Mesothelial cell of epicardium (in vitro differentiated cells): Measurements from ENCODE around the gene C5orf24. TPM values are rescaled to one million over a fixed set of nuclear protein-coding genes. Genes with fewer than 3 reads are reported as not detected.

ENCODE experiments used
- DNase-seq, 2 experiments: peaks; one replicate each; pipeline ENCODE4 v3.0.0; 2021; ENCODE audit warnings: low spot score in 2 of 2; ENCODE audit not compliant: unreplicated experiment in 2 of 2
- H3K27ac Mint-ChIP-seq: 2 replicates; pipeline ENCODE4 v1.8.0; 2021; ENCODE audit warnings: mixed read lengths
- H3K27me3 Mint-ChIP-seq: 2 replicates; pipeline ENCODE4 v1.8.0; 2021; ENCODE audit warnings: low read depth, mixed read lengths
- H3K36me3 Mint-ChIP-seq: 2 replicates; pipeline ENCODE4 v1.8.0; 2021; ENCODE audit warnings: mixed read lengths
- H3K4me1 Mint-ChIP-seq: 2 replicates; pipeline ENCODE4 v1.8.0; 2021; ENCODE audit warnings: mixed read lengths
- H3K4me3 Mint-ChIP-seq: 2 replicates; pipeline ENCODE4 v1.8.0; 2021; ENCODE audit warnings: mild to moderate bottlenecking, moderate library complexity, mixed read lengths
- H3K9me3 Mint-ChIP-seq: 2 replicates; pipeline ENCODE4 v1.8.0; 2021; ENCODE audit warnings: mixed read lengths
- total RNA-seq: library from RNA; stranded (reverse); gene quantifications from 3 replicates; pipeline ENCODE4 v1.2.1, GENCODE V29; 2021
- TF ChIP-seq, protein P1 (sequence below): fragments of 200-600 bp; sonication (generic); IDR thresholded peaks from one replicate; pipeline ENCODE4 v1.5.0; 2021; ENCODE audit warnings: antibody characterized with exemption; ENCODE audit not compliant: unreplicated experiment

The C5orf24 gene
- total RNA-seq, 1 donor from 2014 or later, result 85.4 TPM

DNA sequence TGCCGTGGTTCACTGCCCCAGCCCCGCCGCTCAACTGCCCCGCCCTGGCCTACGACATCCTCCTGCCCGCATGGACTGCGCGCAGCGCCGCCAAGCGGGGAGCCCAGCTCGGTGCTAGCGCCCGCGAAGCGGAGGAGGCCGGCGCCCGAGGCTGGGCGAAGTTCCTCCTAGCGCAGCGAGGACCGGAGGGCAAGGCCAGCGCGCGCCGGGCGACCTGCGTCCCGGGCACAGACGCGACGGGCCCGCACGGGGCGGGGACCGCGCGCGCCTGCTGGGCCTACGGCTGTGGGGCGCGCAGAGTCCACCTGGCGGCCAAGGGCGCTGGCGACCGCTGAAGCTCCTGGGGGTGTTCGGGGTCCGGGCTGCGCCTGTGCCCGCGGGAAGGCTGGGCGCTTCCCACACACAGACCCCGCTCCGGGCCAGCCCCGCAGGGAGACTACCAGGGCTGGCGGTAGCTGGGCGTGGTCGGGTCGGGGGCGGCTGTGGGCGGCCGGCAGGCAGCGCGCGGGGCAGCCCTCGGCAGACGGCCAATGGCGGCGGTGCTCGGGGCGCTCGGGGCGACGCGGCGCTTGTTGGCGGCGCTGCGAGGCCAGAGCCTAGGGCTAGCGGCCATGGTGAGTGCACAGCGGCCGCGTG is 59.0 kb downstream of the C5orf24 start, which contains the start of gene PCBD2:
TSS of gene PCBD2 (plus strand) at position 522 of the 636 bp plus-strand sequence. CDS start at position 531, 9 bp downstream.
- Mint-ChIP-seq H3K4me1 (peaks cover 18% of the 10 kb centered on the region), H3K27me3 (no peaks in the 10 kb centered on the region), H3K4me3 (peak within 1 kb of the TSS; percentile 93), H3K36me3 (peaks cover 10% of the 10 kb centered on the region), H3K27ac (peak within 1 kb of the TSS; percentile 98), H3K9me3 (no peaks in the 10 kb centered on the region)
- DNase-seq, result peak; percentile 78 to 90
- TF ChIP-seq, protein P1, sequence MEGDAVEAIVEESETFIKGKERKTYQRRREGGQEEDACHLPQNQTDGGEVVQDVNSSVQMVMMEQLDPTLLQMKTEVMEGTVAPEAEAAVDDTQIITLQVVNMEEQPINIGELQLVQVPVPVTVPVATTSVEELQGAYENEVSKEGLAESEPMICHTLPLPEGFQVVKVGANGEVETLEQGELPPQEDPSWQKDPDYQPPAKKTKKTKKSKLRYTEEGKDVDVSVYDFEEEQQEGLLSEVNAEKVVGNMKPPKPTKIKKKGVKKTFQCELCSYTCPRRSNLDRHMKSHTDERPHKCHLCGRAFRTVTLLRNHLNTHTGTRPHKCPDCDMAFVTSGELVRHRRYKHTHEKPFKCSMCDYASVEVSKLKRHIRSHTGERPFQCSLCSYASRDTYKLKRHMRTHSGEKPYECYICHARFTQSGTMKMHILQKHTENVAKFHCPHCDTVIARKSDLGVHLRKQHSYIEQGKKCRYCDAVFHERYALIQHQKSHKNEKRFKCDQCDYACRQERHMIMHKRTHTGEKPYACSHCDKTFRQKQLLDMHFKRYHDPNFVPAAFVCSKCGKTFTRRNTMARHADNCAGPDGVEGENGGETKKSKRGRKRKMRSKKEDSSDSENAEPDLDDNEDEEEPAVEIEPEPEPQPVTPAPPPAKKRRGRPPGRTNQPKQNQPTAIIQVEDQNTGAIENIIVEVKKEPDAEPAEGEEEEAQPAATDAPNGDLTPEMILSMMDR, result peak; percentile 74

DNA sequence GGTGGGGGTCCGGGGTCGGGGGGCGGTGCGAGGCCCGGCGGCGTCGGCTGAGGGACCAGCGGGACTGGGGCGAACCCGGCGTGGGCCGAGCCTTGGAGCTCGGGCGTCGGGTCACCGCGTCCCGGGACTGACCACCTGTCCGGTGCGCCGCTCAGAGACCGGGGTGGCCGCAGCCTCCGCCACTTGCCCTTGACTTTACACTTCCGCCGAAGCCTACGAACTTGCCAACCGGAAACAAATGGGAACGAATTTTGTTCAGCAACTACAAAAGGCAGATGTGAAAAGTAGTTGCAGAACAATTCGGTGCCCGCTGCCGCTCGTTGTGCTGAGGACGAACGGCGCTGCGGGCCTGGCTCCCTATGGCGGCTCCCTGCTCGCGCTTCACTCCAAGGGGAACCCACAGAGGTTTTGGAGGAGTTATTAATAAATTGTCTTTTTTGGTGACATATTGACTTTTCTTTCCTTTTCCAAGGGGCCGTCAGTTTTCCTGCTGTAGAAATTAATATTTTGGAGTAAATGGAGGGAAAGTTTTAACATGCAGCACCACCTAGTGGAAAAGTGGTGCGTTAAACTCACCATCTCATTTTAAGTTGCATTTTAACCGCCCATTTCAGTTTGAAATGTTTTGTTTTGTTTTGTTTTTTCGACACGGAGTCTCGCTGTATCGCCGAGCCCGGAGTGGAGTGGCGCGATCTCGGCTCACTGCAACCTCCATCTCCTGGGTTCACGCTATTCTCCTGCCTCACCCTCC is 59.7 kb downstream of the C5orf24 start:
- H3K27me3 Mint-ChIP-seq, result no peaks in the 10 kb centered on the region
- H3K36me3 Mint-ChIP-seq, result peaks cover 6% of the 10 kb centered on the region
- TF ChIP-seq, protein P1, result peak; percentile 88

DNA sequence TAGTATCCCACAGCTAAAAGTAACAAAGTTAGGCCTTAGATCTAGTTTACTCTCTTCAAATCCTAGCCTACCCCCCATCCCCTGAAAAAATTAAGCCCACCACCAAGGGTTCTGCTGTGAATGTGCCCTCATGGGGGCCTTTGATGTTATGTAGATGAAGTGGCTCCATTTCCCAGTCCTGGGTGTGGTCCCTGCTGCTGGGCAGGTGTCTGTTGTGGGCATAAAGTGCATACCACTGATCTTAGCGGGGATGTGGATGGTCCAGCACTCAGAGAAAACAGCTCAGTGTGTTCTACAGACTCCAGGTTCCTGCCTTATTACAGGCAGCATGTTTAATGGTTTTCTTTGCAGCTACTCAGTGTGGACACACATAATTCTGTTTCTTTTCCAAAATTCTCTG is 61.0 kb downstream of the C5orf24 start:
- Mint-ChIP-seq H3K36me3 (peaks cover 8% of the 10 kb centered on the region), H3K4me1 (peaks cover 27% of the 10 kb centered on the region)
- TF ChIP-seq, protein P1, result no peak

More for the DNA sequence above, 59.7 kb downstream of the C5orf24 start:
- DNase-seq, result peak in 1 of 2 experiments; percentile 67
- Mint-ChIP-seq H3K4me3 (peak overlapping the region; percentile 93), H3K9me3 (no peaks in the 10 kb centered on the region), H3K27ac (peak overlapping the region; percentile 98), H3K4me1 (peaks cover 23% of the 10 kb centered on the region)

More for the DNA sequence above, 61.0 kb downstream of the C5orf24 start:
- Mint-ChIP-seq H3K9me3 (no peaks in the 10 kb centered on the region), H3K27me3 (no peaks in the 10 kb centered on the region), H3K4me3 (peak overlapping the region; percentile 41), H3K27ac (peak overlapping the region; percentile 87)
- DNase-seq, result no peak

Other genes with a start within 250 kb of the C5orf24 start
- 26.1 to 30.4 TPM (median 30.2 TPM) in 3 replicates for gene SAR1B, start 213.1 kb upstream of the C5orf24 start, total RNA-seq
- 27.4 to 29.5 TPM (median 29.3 TPM) in 3 replicates for gene SEC24A, start 197.2 kb upstream of the C5orf24 start, total RNA-seq
- gene CAMLG, start 107.4 kb upstream of the C5orf24 start, total RNA-seq, result 48.8 to 55.8 TPM (median 49.2 TPM) in 3 replicates
- gene DDX46, start 87.2 kb upstream of the C5orf24 start, total RNA-seq, result 61.3 to 64.9 TPM (median 61.7 TPM) in 3 replicates
- gene TXNDC15, start 28.4 kb downstream of the C5orf24 start, total RNA-seq, result 46.3 to 51.6 TPM (median 48.9 TPM) in 3 replicates
- gene PCBD2, start 59.2 kb downstream of the C5orf24 start, total RNA-seq, result 15.7 to 18.5 TPM (median 15.9 TPM) in 3 replicates
- 1.1 to 1.5 TPM (median 1.4 TPM) in 3 replicates for gene CATSPER3, start 121.9 kb downstream of the C5orf24 start, total RNA-seq
- 80.2 to 89.6 TPM (median 88.0 TPM) in 3 replicates for gene PITX1, start 188.3 kb downstream of the C5orf24 start, total RNA-seq